HEK293T (cell line): Measurements from ENCODE around the gene CCDC80.

Experiments
- ARNT ChIP-seq: fragments of 450-650 bp; IDR thresholded peaks from 2 replicates; pipeline ENCODE4 v1.6.1; 2017; ENCODE audit warnings: mild to moderate bottlenecking
- BHLHE40 ChIP-seq: fragments of 450-650 bp; IDR thresholded peaks from 2 replicates; pipeline ENCODE4 v1.6.1; 2016; ENCODE audit warnings: mild to moderate bottlenecking, moderate library complexity, borderline replicate concordance
- CTBP1 ChIP-seq: fragments of 450-650 bp; IDR thresholded peaks from 2 replicates; pipeline ENCODE4 v1.6.1; 2016; ENCODE audit warnings: borderline replicate concordance
- ELF4 ChIP-seq: fragments of 450-650 bp; IDR thresholded peaks from 2 replicates; pipeline ENCODE4 v1.6.1; 2017; ENCODE audit warnings: antibody characterized with exemption
- FOXA1 ChIP-seq: fragments of 450-650 bp; IDR thresholded peaks from 2 replicates; pipeline ENCODE4 v1.6.1; 2016; ENCODE audit warnings: mild to moderate bottlenecking
- FOXM1 ChIP-seq: fragments of 450-650 bp; IDR thresholded peaks from 2 replicates; pipeline ENCODE4 v1.6.1; 2017; ENCODE audit warnings: mild to moderate bottlenecking, borderline replicate concordance
- HDGF ChIP-seq: fragments of 450-650 bp; IDR thresholded peaks from 2 replicates; pipeline ENCODE4 v1.6.1; 2017; ENCODE audit warnings: antibody characterized with exemption, borderline replicate concordance
- L3MBTL2 ChIP-seq: fragments of 450-650 bp; conservative IDR thresholded peaks from 2 replicates; pipeline ENCODE4 v1.6.1; 2016; ENCODE audit warnings: mild to moderate bottlenecking
- LEF1 ChIP-seq: fragments of 450-650 bp; IDR thresholded peaks from 2 replicates; pipeline ENCODE4 v1.6.1; 2017; ENCODE audit warnings: mild to moderate bottlenecking, borderline replicate concordance
- NFRKB ChIP-seq: fragments of 450-650 bp; IDR thresholded peaks from 2 replicates; pipeline ENCODE4 v1.6.1; 2016; ENCODE audit warnings: mild to moderate bottlenecking, moderate library complexity
- PKNOX1 ChIP-seq: fragments of 450-650 bp; IDR thresholded peaks from 2 replicates; pipeline ENCODE4 v1.6.1; 2016
- SP1 ChIP-seq: fragments of 450-650 bp; IDR thresholded peaks from 2 replicates; pipeline ENCODE4 v1.6.1; 2017
- SUZ12 ChIP-seq: fragments of 450-650 bp; IDR thresholded peaks from 2 replicates; pipeline ENCODE4 v1.6.1; 2016; ENCODE audit warnings: mild to moderate bottlenecking
- TARDBP ChIP-seq: fragments of 450-650 bp; IDR thresholded peaks from 2 replicates; pipeline ENCODE4 v1.6.1; 2016

DNA sequence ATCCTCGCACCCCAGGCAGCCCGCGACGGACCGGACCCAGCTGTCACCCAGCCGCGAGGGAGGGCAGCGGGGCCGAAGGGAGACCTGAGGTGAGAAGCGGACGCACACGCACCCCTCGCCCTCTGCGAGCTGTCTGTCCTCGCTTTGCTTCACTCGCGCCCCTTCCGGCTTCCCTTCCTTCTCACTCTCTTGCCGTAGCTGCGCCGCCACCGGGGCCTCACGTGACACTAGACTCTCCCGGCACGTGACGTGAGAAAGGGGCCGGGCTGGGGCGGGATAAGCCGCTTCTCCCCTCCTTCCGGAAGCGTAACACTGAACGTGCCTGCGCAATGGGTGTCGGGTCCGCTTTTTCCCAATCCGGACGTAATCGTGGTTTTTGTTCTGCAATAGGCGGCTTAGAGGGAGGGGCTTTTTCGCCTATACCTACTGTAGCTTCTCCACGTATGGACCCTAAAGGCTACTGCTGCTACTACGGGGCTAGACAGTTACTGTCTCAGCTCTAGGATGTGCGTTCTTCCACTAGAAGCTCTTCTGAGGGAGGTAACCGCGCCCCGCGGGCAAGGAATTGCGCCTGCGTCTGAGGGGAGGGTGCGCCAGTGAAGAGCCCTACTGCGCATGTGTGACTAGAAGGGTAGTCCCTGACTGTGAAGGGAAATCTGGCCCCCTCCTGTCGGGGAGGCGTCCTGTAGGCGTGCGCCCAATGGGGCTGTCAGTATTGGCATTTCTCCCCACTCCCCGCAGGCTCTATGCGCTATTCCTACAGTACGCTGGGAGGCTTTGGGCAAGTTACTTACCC lies 79.0 kb downstream of the CCDC80 start, which contains the start of the genes ATG3 and SLC35A5:
- TF ChIP-seq PKNOX1 (peak; percentile 82), SP1 (no peak), ARNT (0 out of 2 replicates have a peak, but pooled peaks have one; percentile 38), SUZ12 (no peak), FOXM1 (no peak), LEF1 (0 out of 2 replicates have a peak, but pooled peaks have one; percentile 37), BHLHE40 (peak; percentile 54; the same call in 1 of the 2 replicates), L3MBTL2 (peak; percentile 73), TARDBP (no peak), NFRKB (no peak), ELF4 (peak; percentile 87), HDGF (no peak), CTBP1 (no peak; the same call in 1 of the 2 replicates), FOXA1 (no peak)
